Mucosa of descending colon (tissue), 3 donors: ENCODE results near the gene AHRR. TPM values are rescaled to one million over a fixed set of nuclear protein-coding genes. Genes with fewer than 3 reads are reported as not detected.

Experiments used
- ATAC-seq: fragments of 200-7000 bp; cut with Tn5 transposase; one replicate; pipeline ENCODE4 v1.9.1; 2020; ENCODE audit warnings: mild to moderate bottlenecking, moderate library complexity
- DNase-seq, 3 donors: peaks; one replicate each; pipeline ENCODE4 v3.0.0-alpha.2; 2020
- H3K36me3 ChIP-seq: fragments of 200-600 bp; one replicate; pipeline ENCODE4 v1.8.0; 2021; ENCODE audit warnings: low read depth, mild to moderate bottlenecking
- H3K4me1 ChIP-seq: fragments of 200-600 bp; one replicate; pipeline ENCODE4 v1.8.0; 2021; ENCODE audit warnings: low read depth, mild to moderate bottlenecking
- H3K4me3 ChIP-seq: fragments of 200-600 bp; one replicate; pipeline ENCODE4 v1.8.0; 2021; ENCODE audit warnings: mild to moderate bottlenecking
- H3K9me3 ChIP-seq: fragments of 200-600 bp; one replicate; pipeline ENCODE4 v1.8.0; 2021; ENCODE audit warnings: mild to moderate bottlenecking
- CTCF ChIP-seq: fragments of 200-600 bp; IDR thresholded peaks from one replicate; pipeline ENCODE4 v1.8.0; 2022; ENCODE audit warnings: antibody characterized with exemption, mild to moderate bottlenecking
- intact Hi-C, 2 donors: fragments of 100-400 bp; cut with DNase I in 1 of 2; cut with micrococcal nuclease in 1 of 2; formaldehyde crosslinking; loops; one replicate each; pipeline versions ENCODE4 v1.11.0 to v1.11.1; 2022; cut with DNase I, micrococcal nuclease
- total RNA-seq, 3 donors: library from RNA; stranded (reverse); fragmentation: NEBNext Ultra II Directional in 2 of 3; extraction: Animal tissue kit (Norgen Biotek cat#: 25700) in 2 of 3; gene quantifications; one replicate each; pipeline versions ENCODE4 v1.2.1 to v1.2.4, GENCODE V29; 2021 to 2023
- donor health status: DM: no; HTN: no; CAD: no; lungs with moderate emphysema.
- donor health status: DM: no; HTN: no; CAD: no.
- donor health status: DM: no; HTN: yes; CAD: no.

The AHRR gene
- total RNA-seq, 3 donors from 2014 or later = 2.0 to 3.2 (median 2.3) TPM

GRCh38 chr5:445591-445990 is 124.1 kb downstream of the AHRR start:
- H3K36me3 ChIP-seq = peaks cover 13% of the 10 kb centered on the region
- TF ChIP-seq CTCF = no peak
- ATAC-seq = no peak
- intact Hi-C loops = no loop called here
- H3K9me3 ChIP-seq = no peaks in the 10 kb centered on the region
- H3K4me1 ChIP-seq = peaks cover 10% of the 10 kb centered on the region
- no peak overlapping the region for H3K4me3 ChIP-seq
- DNase-seq = no peak

DNA sequence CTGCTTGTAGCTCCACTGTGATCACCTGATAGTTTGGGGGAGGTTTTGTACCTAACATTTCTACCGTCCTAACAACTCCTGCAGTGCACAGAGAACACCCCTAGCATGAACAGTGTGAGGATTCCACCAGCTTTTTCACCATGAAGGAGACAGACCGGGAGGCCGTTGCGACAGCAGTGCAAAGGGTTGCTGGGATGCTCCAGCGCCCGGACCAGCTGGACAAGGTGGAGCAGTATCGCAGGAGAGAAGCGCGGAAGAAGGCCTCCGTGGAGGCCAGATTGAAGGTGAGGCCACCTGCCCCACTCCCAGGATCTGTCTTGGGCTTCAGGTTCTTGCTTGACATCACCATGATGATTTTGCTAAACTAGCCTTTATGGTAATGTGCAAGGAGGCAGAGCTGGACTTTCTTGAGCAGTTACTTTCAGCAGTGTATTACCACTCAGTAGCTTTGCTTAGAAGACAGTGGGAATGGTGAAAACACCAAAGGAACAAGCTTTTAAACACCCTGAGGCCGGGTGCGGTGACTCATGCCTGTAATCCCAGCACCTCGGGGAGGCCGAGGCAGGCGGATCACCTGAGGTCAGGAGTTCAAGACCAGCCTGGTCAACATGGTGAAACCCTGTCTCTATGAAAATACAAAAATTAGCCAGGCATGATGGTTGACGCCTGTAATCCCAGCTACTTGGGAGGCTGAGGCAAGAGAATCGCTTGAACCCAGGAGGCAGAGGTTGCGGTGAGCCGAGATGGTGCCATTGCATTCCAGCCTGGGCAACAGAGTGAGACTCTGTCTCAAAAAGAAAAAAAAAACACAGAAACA is 124.8 kb downstream of the AHRR start:
- H3K9me3 ChIP-seq = no peaks in the 10 kb centered on the region
- no peak for TF ChIP-seq CTCF
- peaks cover 13% of the 10 kb centered on the region for H3K36me3 ChIP-seq
- DNase-seq = peak in 1 of 3 donors; percentile 17
- intact Hi-C loops = no loop called here
- H3K4me3 ChIP-seq = no peak overlapping the region
- H3K4me1 ChIP-seq = peaks cover 10% of the 10 kb centered on the region
- ATAC-seq = no peak

DNA sequence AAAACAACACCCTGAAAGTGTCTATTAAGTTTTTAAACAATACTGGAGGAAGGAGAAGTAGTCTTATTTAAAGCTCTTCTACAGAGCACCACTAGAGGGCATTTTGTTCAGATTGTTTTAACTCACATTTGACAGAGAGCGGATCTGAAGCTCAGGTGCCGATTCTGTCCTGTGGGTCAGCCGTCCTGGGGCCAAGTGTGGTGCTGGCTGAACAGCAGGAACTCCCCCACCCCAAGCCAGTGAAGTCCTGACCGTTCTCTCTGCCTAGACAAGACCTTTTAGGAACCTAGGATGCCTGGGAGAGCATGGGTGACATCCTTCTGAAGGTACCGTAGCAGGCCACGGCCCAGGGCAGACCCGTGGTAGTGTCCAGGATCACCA is 125.4 kb downstream of the AHRR start:
- peak in 2 of 3 donors; percentile 19 to 41 for DNase-seq
- intact Hi-C loops = no loop called here

GRCh38 chr5:447501-447900 is 126.0 kb downstream of the AHRR start:
- DNase-seq (peak in 2 of 3 donors; percentile 14 to 42), ATAC-seq (no peak)
- peaks cover 13% of the 10 kb centered on the region for H3K36me3 ChIP-seq
- intact Hi-C loops = no loop called here
- H3K9me3 ChIP-seq = peaks cover 6% of the 10 kb centered on the region
- TF ChIP-seq CTCF = no peak
- no peak overlapping the region for H3K4me3 ChIP-seq
- H3K4me1 ChIP-seq = peaks cover 5% of the 10 kb centered on the region

More for the DNA sequence above, 125.4 kb downstream of the AHRR start:
- TF ChIP-seq CTCF = peak; percentile 29
- H3K4me1 ChIP-seq = peaks cover 10% of the 10 kb centered on the region
- peaks cover 2% of the 10 kb centered on the region for H3K9me3 ChIP-seq
- H3K4me3 ChIP-seq = no peak overlapping the region
- peaks cover 13% of the 10 kb centered on the region for H3K36me3 ChIP-seq
- no peak for ATAC-seq

GRCh38 chr5:448061-448765 is 126.7 kb downstream of the AHRR start:
- Histone ChIP-seq H3K4me1 (peaks cover 5% of the 10 kb centered on the region), H3K4me3 (no peak overlapping the region), H3K9me3 (peaks cover 6% of the 10 kb centered on the region), H3K36me3 (peaks cover 13% of the 10 kb centered on the region)
- ATAC-seq (peak; percentile 37), DNase-seq (peak in 2 of 3 donors; percentile 37 to 68)
- intact Hi-C loops = no loop called here
- TF ChIP-seq CTCF = no peak
